ENCODE data around the gene SLC24A3.

DNA sequence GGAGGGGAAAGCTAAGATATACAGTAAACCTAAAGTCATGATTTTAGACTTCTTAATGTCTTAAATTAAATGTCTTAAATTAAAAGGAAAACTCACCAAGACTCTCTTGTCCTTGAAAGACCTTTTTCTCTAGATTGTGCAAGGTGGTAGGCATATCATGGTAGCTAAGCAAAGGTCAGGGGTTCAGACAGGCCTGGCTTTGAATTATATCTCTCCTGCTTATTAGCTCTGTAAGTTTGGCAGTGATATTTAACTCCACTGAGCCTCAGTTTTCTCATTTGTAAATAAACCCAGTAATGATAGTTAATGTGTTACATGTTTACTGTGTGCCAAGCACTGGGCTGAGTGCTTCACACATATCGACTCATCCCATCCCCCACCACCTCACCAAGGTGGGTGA is 203.3 kb downstream of the SLC24A3 start:
- TF ChIP-seq POLR2A (IDR thresholded peaks at IDR 0.05) = no peak
- TF ChIP-seq, protein P1, sequence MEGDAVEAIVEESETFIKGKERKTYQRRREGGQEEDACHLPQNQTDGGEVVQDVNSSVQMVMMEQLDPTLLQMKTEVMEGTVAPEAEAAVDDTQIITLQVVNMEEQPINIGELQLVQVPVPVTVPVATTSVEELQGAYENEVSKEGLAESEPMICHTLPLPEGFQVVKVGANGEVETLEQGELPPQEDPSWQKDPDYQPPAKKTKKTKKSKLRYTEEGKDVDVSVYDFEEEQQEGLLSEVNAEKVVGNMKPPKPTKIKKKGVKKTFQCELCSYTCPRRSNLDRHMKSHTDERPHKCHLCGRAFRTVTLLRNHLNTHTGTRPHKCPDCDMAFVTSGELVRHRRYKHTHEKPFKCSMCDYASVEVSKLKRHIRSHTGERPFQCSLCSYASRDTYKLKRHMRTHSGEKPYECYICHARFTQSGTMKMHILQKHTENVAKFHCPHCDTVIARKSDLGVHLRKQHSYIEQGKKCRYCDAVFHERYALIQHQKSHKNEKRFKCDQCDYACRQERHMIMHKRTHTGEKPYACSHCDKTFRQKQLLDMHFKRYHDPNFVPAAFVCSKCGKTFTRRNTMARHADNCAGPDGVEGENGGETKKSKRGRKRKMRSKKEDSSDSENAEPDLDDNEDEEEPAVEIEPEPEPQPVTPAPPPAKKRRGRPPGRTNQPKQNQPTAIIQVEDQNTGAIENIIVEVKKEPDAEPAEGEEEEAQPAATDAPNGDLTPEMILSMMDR (IDR thresholded peaks at IDR 0.05) = no peak

Data from heart left ventricle (tissue), 13 donors.